C4-2B (cell line): ENCODE measurements around the gene PTPRN2.

Experiments used
- ZFX ChIP-seq: fragments of 450-650 bp; IDR thresholded peaks from 2 replicates; pipeline ENCODE4 v1.6.1; 2017
- TF ChIP-seq, protein P1 (sequence below): fragments of 450-650 bp; conservative IDR thresholded peaks from 2 replicates; pipeline ENCODE4 v1.5.1; 2017; ENCODE audit warnings: mild to moderate bottlenecking

DNA sequence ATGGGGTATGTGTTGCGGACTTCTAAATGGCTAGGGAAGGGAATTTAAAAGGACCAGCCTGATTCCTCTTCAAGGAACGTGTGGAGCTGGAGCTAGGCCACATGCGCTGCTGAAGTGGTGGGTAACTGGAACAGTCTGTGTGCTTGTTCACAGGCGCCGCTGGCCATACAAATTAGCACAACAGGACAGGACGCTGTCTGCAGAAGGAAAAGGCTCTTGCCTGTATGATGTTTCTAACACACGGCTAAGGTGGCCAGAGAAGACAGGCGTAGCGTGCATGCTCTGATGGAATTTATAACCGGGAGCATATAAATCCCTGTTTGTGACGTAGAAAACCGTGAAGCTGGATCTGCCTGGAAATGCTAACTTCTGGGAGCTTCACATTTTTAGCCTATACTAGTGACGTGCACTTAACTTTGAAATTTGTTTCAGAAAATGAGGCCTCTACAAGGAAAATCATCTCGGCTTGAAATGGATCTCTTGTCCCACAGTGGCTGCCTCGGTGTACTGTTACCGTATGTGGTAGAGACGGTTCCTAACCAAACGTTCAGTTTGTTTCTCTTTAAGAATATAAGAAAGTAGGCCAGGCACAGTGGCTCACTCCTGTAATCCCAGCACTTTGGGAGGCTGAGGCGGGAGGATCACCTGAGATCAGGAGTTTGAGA, 569.4 kb downstream of the PTPRN2 start:
- TF ChIP-seq, protein P1, sequence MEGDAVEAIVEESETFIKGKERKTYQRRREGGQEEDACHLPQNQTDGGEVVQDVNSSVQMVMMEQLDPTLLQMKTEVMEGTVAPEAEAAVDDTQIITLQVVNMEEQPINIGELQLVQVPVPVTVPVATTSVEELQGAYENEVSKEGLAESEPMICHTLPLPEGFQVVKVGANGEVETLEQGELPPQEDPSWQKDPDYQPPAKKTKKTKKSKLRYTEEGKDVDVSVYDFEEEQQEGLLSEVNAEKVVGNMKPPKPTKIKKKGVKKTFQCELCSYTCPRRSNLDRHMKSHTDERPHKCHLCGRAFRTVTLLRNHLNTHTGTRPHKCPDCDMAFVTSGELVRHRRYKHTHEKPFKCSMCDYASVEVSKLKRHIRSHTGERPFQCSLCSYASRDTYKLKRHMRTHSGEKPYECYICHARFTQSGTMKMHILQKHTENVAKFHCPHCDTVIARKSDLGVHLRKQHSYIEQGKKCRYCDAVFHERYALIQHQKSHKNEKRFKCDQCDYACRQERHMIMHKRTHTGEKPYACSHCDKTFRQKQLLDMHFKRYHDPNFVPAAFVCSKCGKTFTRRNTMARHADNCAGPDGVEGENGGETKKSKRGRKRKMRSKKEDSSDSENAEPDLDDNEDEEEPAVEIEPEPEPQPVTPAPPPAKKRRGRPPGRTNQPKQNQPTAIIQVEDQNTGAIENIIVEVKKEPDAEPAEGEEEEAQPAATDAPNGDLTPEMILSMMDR, result no peak
- TF ChIP-seq ZFX, result no peak
